ENCODE data around the gene METTL16. TPM values are rescaled to one million over a fixed set of nuclear protein-coding genes. Genes with fewer than 3 reads are reported as not detected.

METTL16 gene
- total RNA-seq, 1 experiment from 2014 or later: 37.6 TPM

DNA sequence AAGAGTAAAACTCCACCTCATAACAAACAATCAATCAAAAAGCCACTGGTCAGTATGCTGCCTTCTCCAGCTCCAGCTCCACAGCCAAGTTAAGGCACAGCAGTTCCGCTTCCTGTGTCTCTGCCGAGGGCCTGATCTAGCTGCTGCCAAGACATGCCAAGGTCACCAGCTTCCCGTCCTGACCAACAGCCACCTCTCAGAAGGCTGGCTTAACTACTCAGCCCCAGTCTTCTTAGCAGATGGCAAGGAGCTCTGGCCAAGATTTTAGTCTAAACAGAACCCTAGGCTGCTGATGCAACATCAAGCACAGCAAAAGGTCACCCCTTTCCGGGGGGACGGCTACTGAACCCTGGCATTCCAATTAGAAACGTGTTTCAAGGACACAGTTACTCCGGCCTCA, 93.1 kb downstream of the METTL16 start:
- ATAC-seq: no peak
- peaks cover 9 to 15% of the 10 kb centered on the region in 2 experiments; a peak in 2 of 4 replicates for H3K36me3 ChIP-seq (ENCODE audit: control insufficient read depth in 1 of 2, insufficient read depth in 2 of 2, low read length in 2 of 2)

DNA sequence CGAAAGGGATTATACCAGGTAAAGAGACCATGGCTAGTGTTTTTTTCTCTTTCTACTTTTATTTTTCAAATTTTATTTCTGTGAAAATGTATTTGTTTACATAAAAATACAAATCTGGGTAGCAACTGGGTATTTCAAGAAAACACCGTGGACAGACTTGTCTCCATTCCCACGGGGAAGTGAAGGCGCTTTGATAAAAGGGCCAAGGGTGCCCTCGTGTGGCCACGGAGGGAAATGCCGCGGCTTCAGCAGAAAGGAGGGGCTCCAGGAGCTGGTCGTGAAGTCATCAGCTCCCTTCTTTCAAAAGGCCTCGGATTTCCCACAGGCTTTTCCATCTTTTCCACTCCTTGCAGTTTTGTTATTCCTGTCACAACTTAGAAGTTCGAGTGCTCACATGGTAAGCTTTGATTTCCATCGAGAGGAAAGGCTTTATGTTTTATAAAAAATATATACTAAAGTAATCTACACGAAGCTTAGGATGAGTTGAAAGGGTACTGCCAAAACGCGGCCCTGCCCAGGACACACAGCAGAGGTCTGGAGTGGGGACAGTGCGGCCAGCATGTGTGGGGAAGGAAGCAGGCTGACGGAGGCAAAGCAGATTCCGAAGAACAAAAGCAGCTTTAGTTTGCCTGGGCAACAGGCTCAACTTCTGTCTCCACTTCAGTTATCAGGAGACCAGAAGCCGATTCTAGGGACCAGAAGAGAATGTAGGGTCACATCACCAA, 95.5 kb downstream of the METTL16 start:
- TF ChIP-seq POLR2AphosphoS5 (IDR thresholded peaks at IDR 0.05; ENCODE audit: low read depth, low read length): 0 out of 2 replicates have a peak, but pooled peaks have one; percentile 22
- TF ChIP-seq CBX3 (IDR thresholded peaks at IDR 0.05; ENCODE audit: low read depth): no peak
- peak; percentile 95 for TF ChIP-seq RAD21 (IDR thresholded peaks at IDR 0.05; ENCODE audit: low read depth)
- TF ChIP-seq, protein P1, sequence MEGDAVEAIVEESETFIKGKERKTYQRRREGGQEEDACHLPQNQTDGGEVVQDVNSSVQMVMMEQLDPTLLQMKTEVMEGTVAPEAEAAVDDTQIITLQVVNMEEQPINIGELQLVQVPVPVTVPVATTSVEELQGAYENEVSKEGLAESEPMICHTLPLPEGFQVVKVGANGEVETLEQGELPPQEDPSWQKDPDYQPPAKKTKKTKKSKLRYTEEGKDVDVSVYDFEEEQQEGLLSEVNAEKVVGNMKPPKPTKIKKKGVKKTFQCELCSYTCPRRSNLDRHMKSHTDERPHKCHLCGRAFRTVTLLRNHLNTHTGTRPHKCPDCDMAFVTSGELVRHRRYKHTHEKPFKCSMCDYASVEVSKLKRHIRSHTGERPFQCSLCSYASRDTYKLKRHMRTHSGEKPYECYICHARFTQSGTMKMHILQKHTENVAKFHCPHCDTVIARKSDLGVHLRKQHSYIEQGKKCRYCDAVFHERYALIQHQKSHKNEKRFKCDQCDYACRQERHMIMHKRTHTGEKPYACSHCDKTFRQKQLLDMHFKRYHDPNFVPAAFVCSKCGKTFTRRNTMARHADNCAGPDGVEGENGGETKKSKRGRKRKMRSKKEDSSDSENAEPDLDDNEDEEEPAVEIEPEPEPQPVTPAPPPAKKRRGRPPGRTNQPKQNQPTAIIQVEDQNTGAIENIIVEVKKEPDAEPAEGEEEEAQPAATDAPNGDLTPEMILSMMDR (IDR thresholded peaks at IDR 0.05 in 2 of 3, conservative IDR thresholded peaks at IDR 0.05 in 1 of 3; ENCODE audit: borderline replicate concordance in 1 of 3, insufficient read depth in 1 of 3, low read depth in 2 of 3, low read length in 2 of 3): peak; percentile 89 to 97 (median 89)
- TF ChIP-seq, protein P2, sequence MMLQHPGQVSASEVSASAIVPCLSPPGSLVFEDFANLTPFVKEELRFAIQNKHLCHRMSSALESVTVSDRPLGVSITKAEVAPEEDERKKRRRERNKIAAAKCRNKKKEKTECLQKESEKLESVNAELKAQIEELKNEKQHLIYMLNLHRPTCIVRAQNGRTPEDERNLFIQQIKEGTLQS (IDR thresholded peaks at IDR 0.05): no peak
- TF ChIP-seq POLR2A (IDR thresholded peaks at IDR 0.05; ENCODE audit: borderline replicate concordance, extremely low read depth, insufficient read depth, insufficient read length): no peak
- intact Hi-C loops (cut with micrococcal nuclease): loop anchor here (1.0 kb wide), 1 partner anchor 34 kb away; no protein-coding TSS in a partner anchor
- BruUV-seq (replicated peaks): no TSS peak
- no peaks in the 10 kb centered on the region for H3K9me2 ChIP-seq (ENCODE audit: insufficient read depth)
- no peaks in the 10 kb centered on the region for H3K79me2 ChIP-seq (ENCODE audit: insufficient read depth, low read length)
- POLR2A ChIA-PET: interaction anchor here (0.9 to 2.2 kb wide), 6 partner anchors 9 to 35 kb away, joined by 3 to 18 read pairs (median 7); partner anchors contain the start of gene MNT
- no peak for DNase-seq (ENCODE audit: low read depth, low spot score)
- H3K4me2 ChIP-seq (ENCODE audit: low read length): no peak overlapping the region
- no peaks in the 10 kb centered on the region for H3K27me3 ChIP-seq (ENCODE audit: insufficient read depth, low read length)
- no peak overlapping the region for H3K4me3 ChIP-seq (replicated peaks in 1 of 2; ENCODE audit: low read depth in 1 of 2, low read length in 2 of 2)
- no peaks in the 10 kb centered on the region for H4K20me1 ChIP-seq (ENCODE audit: insufficient read depth)
- no peaks in the 10 kb centered on the region for H3K9me3 ChIP-seq (ENCODE audit: control insufficient read depth in 1 of 2, insufficient read depth in 1 of 2, low read depth in 1 of 2, low read length in 2 of 2)
- peak; percentile 88 for ATAC-seq
- no peak overlapping the region for H2AFZ ChIP-seq (ENCODE audit: low read depth, low read length, poor library complexity, severe bottlenecking)
- CTCF ChIA-PET: interaction anchor here (0.6 to 6.0 kb wide), 24 partner anchors 9 to 507 kb away, joined by 3 to 351 read pairs (median 4); partner anchors contain the start of genes HIC1, METTL16, MNT and TSR1
- RAD21 ChIA-PET (ENCODE audit: low non-redundant PET in 1 of 2, low total read pairs in 2 of 2, uncharacterized antibody in 2 of 2, unreplicated experiment in 2 of 2): interaction anchor here (0.5 to 3.1 kb wide), 8 partner anchors 9 to 307 kb away, joined by 3 to 40 read pairs (median 4); no protein-coding TSS in a partner anchor
- H3K9ac ChIP-seq (ENCODE audit: low read length): 0 out of 2 replicates have a peak overlapping the region, but pooled peaks have one; percentile 24
- peaks cover 9 to 15% of the 10 kb centered on the region in 2 experiments; a peak in 2 of 4 replicates for H3K36me3 ChIP-seq (ENCODE audit: control insufficient read depth in 1 of 2, insufficient read depth in 2 of 2, low read length in 2 of 2)
- 0 out of 2 replicates have a peak overlapping the region, but pooled peaks have one; percentile 6 for H3K27ac ChIP-seq (ENCODE audit: low read depth, low read length)
- peaks cover 0 to 13% of the 10 kb centered on the region in 2 experiments; a peak in 2 of 4 replicates for H3K4me1 ChIP-seq (ENCODE audit: control insufficient read depth in 1 of 2, insufficient read depth in 2 of 2, low read length in 2 of 2)

More for the DNA sequence above, 93.1 kb downstream of the METTL16 start:
- no peaks in the 10 kb centered on the region for H3K9me3 ChIP-seq (ENCODE audit: control insufficient read depth in 1 of 2, insufficient read depth in 1 of 2, low read depth in 1 of 2, low read length in 2 of 2)
- ChIA-PET POLR2A (no interaction called here), RAD21 (ENCODE audit: low non-redundant PET in 1 of 2, low total read pairs in 2 of 2, uncharacterized antibody in 2 of 2, unreplicated experiment in 2 of 2) (no interaction called here), CTCF (interaction anchor here (6.0 kb wide), 1 partner anchor 36 kb away, joined by 351 read pairs; no protein-coding TSS in a partner anchor)
- H3K4me1 ChIP-seq (ENCODE audit: control insufficient read depth in 1 of 2, insufficient read depth in 2 of 2, low read length in 2 of 2): peaks cover 0 to 5% of the 10 kb centered on the region in 2 experiments; a peak in 2 of 4 replicates
- H3K9ac ChIP-seq (ENCODE audit: low read length): no peak overlapping the region
- no peak overlapping the region for H3K27ac ChIP-seq (ENCODE audit: low read depth, low read length)
- H3K4me2 ChIP-seq (ENCODE audit: low read length): no peak overlapping the region
- intact Hi-C loops (cut with micrococcal nuclease): no loop called here
- no peaks in the 10 kb centered on the region for H3K27me3 ChIP-seq (ENCODE audit: insufficient read depth, low read length)
- no TSS peak for BruUV-seq (replicated peaks)
- H4K20me1 ChIP-seq (ENCODE audit: insufficient read depth): no peaks in the 10 kb centered on the region
- no peaks in the 10 kb centered on the region for H3K9me2 ChIP-seq (ENCODE audit: insufficient read depth)
- 0 out of 2 replicates have a peak, but pooled peaks cover 4% of the 10 kb centered on the region for H3K79me2 ChIP-seq (ENCODE audit: insufficient read depth, low read length)
- H3K4me3 ChIP-seq (replicated peaks in 1 of 2; ENCODE audit: low read depth in 1 of 2, low read length in 2 of 2): no peak overlapping the region
- DNase-seq (ENCODE audit: low read depth, low spot score): no peak
- no peak overlapping the region for H2AFZ ChIP-seq (ENCODE audit: low read depth, low read length, poor library complexity, severe bottlenecking)
- TF ChIP-seq SIN3A (IDR thresholded peaks at IDR 0.05; ENCODE audit: low read depth): no peak
- no peak for TF ChIP-seq YY1 (IDR thresholded peaks at IDR 0.05; ENCODE audit: extremely low read depth, insufficient replicate concordance, low read depth, low read length)
- no peak for TF ChIP-seq POLR2AphosphoS5 (IDR thresholded peaks at IDR 0.05; ENCODE audit: low read depth, low read length)
- TF ChIP-seq EZH2phosphoT487 (IDR thresholded peaks at IDR 0.05; ENCODE audit: borderline replicate concordance): no peak
- TF ChIP-seq TCF7L2 (IDR thresholded peaks at IDR 0.05; ENCODE audit: borderline replicate concordance, extremely low read depth, insufficient read depth, insufficient read length): no peak

All from HCT116 (cell line).